HG03066 (cell line): ENCODE data around the gene NME7.
"Not testable (repeated sequence)": the region's sequence is repeated elsewhere in the genome, so short reads cannot be mapped to it uniquely, and the experiment has no call there.

Experiments
- ATAC-seq: cut with Tn5 transposase; IDR thresholded peaks from one replicate; pipeline ENCODE4 v1.9.1; 2021; ENCODE audit warnings: low read depth; ENCODE audit not compliant: unreplicated experiment

Gene NME7

GRCh38 chr1:169345511-169345910, 22.1 kb downstream of the NME7 start:
- no peak for ATAC-seq

DNA sequence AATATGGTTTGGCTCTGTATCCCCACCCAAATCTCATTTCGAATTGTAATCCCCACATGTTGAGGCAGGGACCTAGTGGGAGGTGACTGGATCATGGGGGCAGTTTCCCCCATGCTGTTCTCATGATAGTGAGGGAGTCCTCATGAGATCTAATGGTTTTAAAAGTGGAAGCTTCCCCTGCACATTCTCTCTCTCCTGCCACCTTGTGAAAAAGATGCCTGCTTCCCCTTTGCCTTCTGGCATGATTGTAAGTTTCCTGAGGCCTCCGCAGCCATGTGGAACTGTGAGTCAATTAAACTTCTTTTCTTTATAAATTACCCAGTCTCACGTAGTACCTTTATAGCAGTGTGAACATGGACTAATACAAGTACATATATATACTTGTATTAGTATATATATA, 25.5 kb downstream of the NME7 start:
- not testable (repeated sequence) for ATAC-seq

DNA sequence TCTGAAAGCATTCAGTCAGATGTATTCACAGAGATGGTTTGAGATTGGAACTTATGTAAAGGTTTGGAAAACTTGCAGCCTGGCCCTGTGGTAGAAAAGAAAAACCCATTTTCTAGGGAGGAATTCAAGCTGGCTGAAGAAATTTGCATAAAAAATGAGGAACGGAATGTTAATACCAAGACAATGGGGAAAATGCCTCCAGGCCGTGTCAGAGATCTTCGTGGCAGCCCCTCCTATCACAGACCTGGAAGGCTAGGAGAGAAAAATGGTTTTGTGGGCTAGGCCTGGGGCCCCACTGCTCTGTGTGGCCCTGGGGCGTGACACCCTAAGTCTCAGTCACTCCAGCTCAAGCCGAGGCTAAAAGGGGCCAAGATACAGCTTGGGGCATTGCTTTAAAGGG, 26.7 kb downstream of the NME7 start:
- ATAC-seq = no peak

GRCh38 chr1:169339773-169340172, 27.8 kb downstream of the NME7 start:
- no peak for ATAC-seq

GRCh38 chr1:169338617-169339016, 29.0 kb downstream of the NME7 start:
- no peak for ATAC-seq

- not testable (repeated sequence) for ATAC-seq
Measured at GRCh38 chr1:169336947-169337715, 30.5 kb downstream of the NME7 start.

DNA sequence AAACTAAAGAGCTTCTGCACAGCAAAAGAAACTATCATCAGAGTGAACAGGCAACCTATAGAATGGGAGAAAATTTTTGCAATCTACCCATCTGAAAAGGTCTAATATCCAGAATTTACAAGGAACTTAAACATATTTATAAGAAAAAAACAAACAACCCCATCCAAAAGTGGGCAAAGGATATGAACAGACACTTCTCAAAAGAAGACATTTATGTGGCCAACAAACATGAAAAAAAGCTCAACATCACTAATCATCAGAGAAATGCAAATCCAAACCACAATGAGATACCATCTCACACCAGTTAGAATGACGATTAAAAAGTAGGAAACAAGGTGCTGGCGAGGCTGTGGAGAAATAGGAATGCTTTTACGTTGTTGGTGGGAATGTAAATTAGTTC, 32.9 kb downstream of the NME7 start:
- ATAC-seq = not testable (repeated sequence)

DNA sequence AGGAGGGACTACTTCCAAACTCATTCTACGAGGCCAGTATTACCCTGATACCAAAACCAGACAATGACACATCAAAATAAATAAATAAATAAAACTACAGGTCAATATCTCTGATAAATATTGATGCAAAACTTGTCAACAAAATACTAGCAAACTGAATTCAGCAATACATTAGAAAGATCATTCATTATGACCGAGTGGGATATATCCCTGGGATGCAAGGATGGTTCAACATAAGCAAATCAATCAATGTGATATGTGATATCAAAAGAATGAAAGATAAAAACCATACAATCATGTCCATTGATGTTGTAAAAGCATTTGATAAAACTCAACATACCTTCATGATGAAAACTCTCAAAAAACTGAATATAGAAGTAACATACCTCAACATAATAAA, 36.7 kb downstream of the NME7 start:
- no peak for ATAC-seq

DNA sequence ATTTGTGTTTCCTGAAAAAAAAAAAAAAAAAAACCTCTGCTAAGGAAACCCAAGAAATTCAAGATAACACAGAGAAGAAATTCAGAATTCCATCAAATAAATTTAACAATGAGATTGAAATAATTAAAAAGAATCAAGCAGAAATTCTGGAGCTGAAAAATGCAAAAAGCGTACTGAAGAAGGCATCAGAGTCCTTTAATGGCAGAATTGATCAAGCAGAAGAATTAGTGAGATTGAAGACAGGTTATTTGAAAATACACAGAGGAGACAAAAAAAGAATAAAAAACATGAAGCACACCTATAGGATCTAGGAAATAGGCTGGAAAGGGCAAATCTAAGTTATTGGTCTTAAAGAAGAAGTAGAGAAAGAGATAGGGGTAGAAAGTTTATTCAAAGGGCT, 38.2 kb downstream of the NME7 start:
- ATAC-seq = no peak

- no peak for ATAC-seq
Measured at GRCh38 chr1:169327875-169328274, 39.7 kb downstream of the NME7 start.

DNA sequence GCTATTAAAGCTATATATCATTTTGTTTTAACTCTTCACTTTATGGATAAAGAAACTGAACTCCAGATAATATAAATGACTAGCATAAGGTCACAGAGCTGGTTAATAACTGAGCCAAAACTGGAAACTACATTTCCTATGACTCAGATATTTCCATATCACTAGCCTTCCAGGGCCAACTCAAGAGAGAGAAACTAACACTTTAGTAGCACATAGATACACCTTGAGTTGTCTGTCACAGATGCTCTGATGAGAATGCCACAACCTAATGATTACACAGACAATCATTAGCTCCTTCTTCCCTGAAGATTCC, 40.7 kb downstream of the NME7 start:
- peak; percentile 84 for ATAC-seq

DNA sequence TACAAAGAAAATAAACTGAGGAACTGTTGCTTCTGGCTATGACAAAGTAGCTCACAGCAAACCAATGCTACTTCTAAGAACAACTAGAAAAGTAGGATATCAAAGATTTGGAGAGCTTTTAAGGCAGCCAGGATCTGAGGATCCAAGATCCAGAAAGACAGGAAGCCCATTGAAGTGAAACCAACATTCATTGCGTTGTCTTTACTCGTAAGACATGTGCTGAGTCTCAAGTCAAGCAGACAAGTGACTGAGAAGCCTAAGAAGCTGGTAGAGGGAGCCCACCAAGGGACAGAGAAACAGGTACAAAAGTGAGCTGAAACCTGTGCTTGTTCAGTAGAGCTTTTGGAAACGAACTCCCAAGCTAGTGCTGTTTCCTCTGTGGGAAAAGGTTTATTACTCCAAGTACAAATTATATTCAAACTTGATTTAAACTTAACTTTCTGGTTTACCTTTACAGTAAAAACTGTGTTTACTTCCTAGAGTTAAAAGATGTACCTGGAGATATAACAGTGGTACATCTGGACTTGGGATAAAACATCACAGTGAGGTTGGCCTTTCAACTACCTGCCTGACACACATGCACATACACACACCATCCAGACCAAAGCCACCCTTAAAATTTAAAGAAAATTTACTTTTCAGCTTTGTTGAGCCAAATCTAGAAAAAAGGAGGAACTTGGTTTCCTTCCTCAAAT, 41.2 kb downstream of the NME7 start:
- ATAC-seq = peak; percentile 40

- no peak for ATAC-seq
Measured at GRCh38 chr1:169325117-169325516, 42.5 kb downstream of the NME7 start.

DNA sequence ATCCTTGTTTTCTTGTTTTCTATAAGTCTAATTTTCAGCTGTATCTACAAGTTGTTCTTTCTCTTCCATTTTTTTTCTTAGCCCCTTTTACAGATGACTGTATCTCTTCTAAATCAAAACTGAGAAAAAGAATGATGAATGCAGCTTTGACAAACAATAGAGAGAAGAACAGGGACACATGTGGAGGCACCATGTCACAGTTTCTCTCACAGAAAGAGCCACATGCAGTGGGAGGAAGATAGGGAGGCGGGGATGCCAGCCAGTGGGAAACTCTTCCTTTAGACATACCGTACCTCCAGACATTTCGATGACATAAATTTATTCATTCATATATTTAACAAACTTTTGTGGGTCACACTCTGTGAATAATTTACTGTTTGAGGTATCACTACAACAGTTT, 45.5 kb downstream of the NME7 start:
- ATAC-seq = no peak

DNA sequence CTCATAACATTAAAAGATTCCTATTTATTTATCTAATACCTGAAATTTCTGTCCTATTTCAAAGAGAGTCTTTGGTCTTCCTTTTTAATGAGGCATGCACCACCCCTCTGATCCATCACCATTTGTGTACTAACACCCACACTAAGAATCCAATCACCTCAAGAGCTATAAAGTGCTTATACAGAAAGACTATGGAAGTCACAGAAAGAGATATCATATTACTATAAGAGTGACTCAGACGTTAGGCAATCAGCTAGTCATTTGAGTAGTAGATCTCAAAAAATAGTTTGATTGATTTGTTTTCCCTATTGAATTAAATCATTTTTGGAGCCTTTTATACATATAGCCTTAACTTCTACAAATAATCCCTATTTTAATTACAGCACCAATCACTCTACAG, 46.1 kb downstream of the NME7 start:
- no peak for ATAC-seq

- ATAC-seq = no peak
Measured at GRCh38 chr1:169318536-169319244, 48.9 kb downstream of the NME7 start.

GRCh38 chr1:169316556-169316955, 51.0 kb downstream of the NME7 start:
- no peak for ATAC-seq

- no peak for ATAC-seq
Measured at GRCh38 chr1:169312084-169312954, 55.3 kb downstream of the NME7 start.

- ATAC-seq = peak; percentile 71
Measured at GRCh38 chr1:169309178-169310166, 58.1 kb downstream of the NME7 start.
